OCI-LY1 (cell line): ENCODE measurements around the gene SFSWAP.
A peak's percentile ranks its signal among the peaks of the same experiment; 100 is the strongest.

Source experiments
- H2AFZ ChIP-seq: fragments of 200-600 bp; sonication (generic), shearing (Covaris generic); 2 replicates; pipeline ENCODE4 v1.6.0; 2014; ENCODE audit warnings: antibody characterized with exemption, mild to moderate bottlenecking, low read length
- H3F3A ChIP-seq: fragments of 200-600 bp; sonication (generic), shearing (Covaris generic); 2 replicates; pipeline ENCODE4 v1.6.0; 2014; ENCODE audit warnings: mild to moderate bottlenecking, antibody characterized with exemption, low read length, moderate library complexity; ENCODE audit not compliant: insufficient read depth
- H3K27ac ChIP-seq: fragments of 200-600 bp; sonication (generic); 2 replicates; pipeline ENCODE4 v1.5.1; 2014; ENCODE audit warnings: low read length, mixed run types, mild to moderate bottlenecking, low read depth; ENCODE audit not compliant: poor library complexity, severe bottlenecking
- H3K27me3 ChIP-seq: fragments of 200-600 bp; sonication (generic); 2 replicates; pipeline ENCODE4 v1.6.0; 2014; ENCODE audit warnings: antibody characterized with exemption, mild to moderate bottlenecking, low read length, moderate library complexity; ENCODE audit not compliant: insufficient read depth
- H3K36me3 ChIP-seq: fragments of 200-600 bp; sonication (generic); 2 replicates; pipeline ENCODE4 v1.6.1; 2014; ENCODE audit warnings: mild to moderate bottlenecking, antibody characterized with exemption, low read length, moderate library complexity, mixed read lengths; ENCODE audit not compliant: insufficient read depth
- H3K4me1 ChIP-seq: fragments of 200-600 bp; sonication (generic); 2 replicates; pipeline ENCODE4 v1.5.1; 2014; ENCODE audit warnings: mild to moderate bottlenecking, low read length, moderate library complexity; ENCODE audit not compliant: insufficient read depth, severe bottlenecking
- H3K4me2 ChIP-seq: fragments of 200-600 bp; sonication (generic), shearing (Covaris generic); 2 replicates; pipeline ENCODE4 v1.6.1; 2014; ENCODE audit warnings: low read length
- H3K4me3 ChIP-seq: fragments of 200-600 bp; sonication (generic); 2 replicates; pipeline ENCODE4 v1.5.1; 2014; ENCODE audit warnings: low read length, low read depth, mild to moderate bottlenecking, mixed read lengths; ENCODE audit not compliant: poor library complexity, severe bottlenecking
- H3K79me2 ChIP-seq: fragments of 200-600 bp; shearing (Covaris generic); 2 replicates; pipeline ENCODE4 v1.6.1; 2016; ENCODE audit warnings: mixed run types, low read length, mixed read lengths; ENCODE audit not compliant: insufficient read depth
- H3K9ac ChIP-seq: fragments of 200-600 bp; sonication (generic), shearing (Covaris generic); 2 replicates; pipeline ENCODE4 v1.6.1; 2014; ENCODE audit warnings: mild to moderate bottlenecking, low read length, mixed read lengths
- H3K9me2 ChIP-seq: fragments of 200-600 bp; sonication (generic), shearing (Covaris generic); 2 replicates; pipeline ENCODE4 v1.6.1; 2014; ENCODE audit warnings: low read depth, mild to moderate bottlenecking, low read length, mixed read lengths
- H3K9me3 ChIP-seq: fragments of 200-600 bp; shearing (Covaris generic); 2 replicates; pipeline ENCODE4 v1.6.1; 2014; ENCODE audit warnings: low read length, mixed read lengths
- H4K20me1 ChIP-seq: fragments of 200-600 bp; sonication (generic), shearing (Covaris generic); 2 replicates; pipeline ENCODE4 v1.6.0; 2016; ENCODE audit warnings: mild to moderate bottlenecking, low read length; ENCODE audit not compliant: insufficient read depth
- CTCF ChIP-seq: fragments of 200-600 bp; sonication (generic), shearing (Covaris generic); IDR thresholded peaks from 2 replicates; pipeline ENCODE4 v1.5.1; 2017; ENCODE audit warnings: mild to moderate bottlenecking, antibody characterized with exemption, low read length, moderate library complexity, mixed read lengths
- EZH2 ChIP-seq: fragments of 200-600 bp; sonication (generic), shearing (Covaris generic); IDR thresholded peaks from 2 replicates; pipeline ENCODE4 v1.8.0; 2017; ENCODE audit warnings: borderline replicate concordance, mixed run types, mild to moderate bottlenecking, antibody characterized with exemption, low read length, moderate library complexity, mixed read lengths

Gene SFSWAP

GRCh38 chr12:131755305-131756113 lies 44.6 kb downstream of the SFSWAP start:
- Histone ChIP-seq H3K4me2 (no peak overlapping the region), H3F3A (no peaks in the 10 kb centered on the region), H3K4me1 (no peaks in the 10 kb centered on the region), H3K9me2 (no peaks in the 10 kb centered on the region), H3K27me3 (no peaks in the 10 kb centered on the region), H3K4me3 (no peak overlapping the region), H3K9me3 (no peaks in the 10 kb centered on the region), H3K79me2 (no peaks in the 10 kb centered on the region), H2AFZ (no peak overlapping the region), H3K27ac (no peak overlapping the region), H3K36me3 (peaks cover 94% of the 10 kb centered on the region), H4K20me1 (no peaks in the 10 kb centered on the region), H3K9ac (no peak overlapping the region)
- TF ChIP-seq CTCF = peak; percentile 53
- no peak for TF ChIP-seq EZH2

- Histone ChIP-seq H3K9me3 (no peaks in the 10 kb centered on the region), H4K20me1 (no peaks in the 10 kb centered on the region), H3K4me3 (no peak overlapping the region), H3K9me2 (no peaks in the 10 kb centered on the region), H3K36me3 (peaks cover 95% of the 10 kb centered on the region), H3K4me1 (no peaks in the 10 kb centered on the region), H3K27me3 (no peaks in the 10 kb centered on the region), H2AFZ (no peak overlapping the region), H3K9ac (no peak overlapping the region), H3K79me2 (no peaks in the 10 kb centered on the region), H3K4me2 (no peak overlapping the region), H3K27ac (no peak overlapping the region), H3F3A (no peaks in the 10 kb centered on the region)
- no peak for TF ChIP-seq EZH2
- TF ChIP-seq CTCF = no peak
Measured at GRCh38 chr12:131756441-131756840, 45.6 kb downstream of the SFSWAP start.

GRCh38 chr12:131757111-131757510 lies 46.2 kb downstream of the SFSWAP start:
- H3K9me2 ChIP-seq = no peaks in the 10 kb centered on the region
- no peak overlapping the region for H3K27ac ChIP-seq
- no peak overlapping the region for H3K4me2 ChIP-seq
- H3K4me1 ChIP-seq = no peaks in the 10 kb centered on the region
- no peak overlapping the region for H3K9ac ChIP-seq
- peaks cover 94% of the 10 kb centered on the region for H3K36me3 ChIP-seq
- no peaks in the 10 kb centered on the region for H4K20me1 ChIP-seq
- H2AFZ ChIP-seq = no peak overlapping the region
- H3K9me3 ChIP-seq = no peaks in the 10 kb centered on the region
- H3K79me2 ChIP-seq = no peaks in the 10 kb centered on the region
- H3F3A ChIP-seq = no peaks in the 10 kb centered on the region
- H3K27me3 ChIP-seq = no peaks in the 10 kb centered on the region
- TF ChIP-seq CTCF (no peak), EZH2 (no peak)
- no peak overlapping the region for H3K4me3 ChIP-seq
